ENCODE results near the gene KCNC1. TPM values are rescaled to one million over a fixed set of nuclear protein-coding genes. Genes with fewer than 3 reads are reported as not detected.

Gene KCNC1
- total and polyA plus RNA-seq, 2 donors (not counting 1 experiment from before 2014, with no cell fraction given): under 0.01 TPM; not detected in 1

DNA sequence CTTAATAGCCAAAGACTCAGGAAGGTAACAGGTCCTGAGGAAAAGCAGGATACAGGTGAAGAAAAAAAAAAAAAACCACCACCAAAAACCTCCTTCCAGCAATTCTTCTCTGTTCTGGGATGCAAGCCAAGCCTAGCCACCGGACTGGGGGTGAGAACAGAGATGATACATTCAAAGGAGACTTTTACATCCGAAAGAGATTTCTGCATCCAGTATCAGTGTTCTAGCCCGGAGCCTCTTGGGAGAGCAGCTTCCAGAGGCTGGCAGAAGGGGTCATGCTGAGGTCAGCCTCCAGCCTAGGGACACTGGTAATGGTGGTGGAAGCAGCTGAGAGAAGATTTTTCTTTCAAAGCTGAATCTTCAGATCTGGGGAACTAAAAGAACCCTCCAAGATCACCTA, 76.2 kb downstream of the KCNC1 start:
- Histone ChIP-seq H3K79me2 (ENCODE audit: control insufficient read depth, insufficient read depth, low read length) (no peaks in the 10 kb centered on the region), H3K9ac (ENCODE audit: insufficient read depth, low read length) (no peak overlapping the region), H3K9me3 (ENCODE audit: control insufficient read depth, insufficient read depth, low read depth, low read length) (no peaks in the 10 kb centered on the region), H3K4me3 (replicated peaks in 1 of 4; ENCODE audit: control extremely low read depth in 1 of 4, insufficient read depth in 1 of 4, low read depth in 3 of 4, low read length in 4 of 4) (no peak overlapping the region), H3K27ac (ENCODE audit: insufficient read depth, low read length) (no peak overlapping the region), H3K27me3 (ENCODE audit: control insufficient read depth, insufficient read depth, low read length) (no peaks in the 10 kb centered on the region), H3K4me2 (ENCODE audit: extremely low read depth, insufficient read depth, low read length) (no peak overlapping the region), H4K20me1 (ENCODE audit: control insufficient read depth, extremely low read depth, insufficient read depth, low read length) (no peaks in the 10 kb centered on the region), H3K4me1 (ENCODE audit: control insufficient read depth, extremely low read depth, insufficient read depth, low read length) (no peaks in the 10 kb centered on the region), H3K36me3 (ENCODE audit: control insufficient read depth, insufficient read depth, low read length) (no peaks in the 10 kb centered on the region), H2AFZ (ENCODE audit: low read length) (no peak overlapping the region)
- DNase-seq (ENCODE audit: low read depth in 2 of 2): peak; percentile 33 to 62
- TF ChIP-seq EZH2 (IDR thresholded peaks at IDR 0.05; ENCODE audit: low read length, missing control alignments): no peak
- TF ChIP-seq, protein P1, sequence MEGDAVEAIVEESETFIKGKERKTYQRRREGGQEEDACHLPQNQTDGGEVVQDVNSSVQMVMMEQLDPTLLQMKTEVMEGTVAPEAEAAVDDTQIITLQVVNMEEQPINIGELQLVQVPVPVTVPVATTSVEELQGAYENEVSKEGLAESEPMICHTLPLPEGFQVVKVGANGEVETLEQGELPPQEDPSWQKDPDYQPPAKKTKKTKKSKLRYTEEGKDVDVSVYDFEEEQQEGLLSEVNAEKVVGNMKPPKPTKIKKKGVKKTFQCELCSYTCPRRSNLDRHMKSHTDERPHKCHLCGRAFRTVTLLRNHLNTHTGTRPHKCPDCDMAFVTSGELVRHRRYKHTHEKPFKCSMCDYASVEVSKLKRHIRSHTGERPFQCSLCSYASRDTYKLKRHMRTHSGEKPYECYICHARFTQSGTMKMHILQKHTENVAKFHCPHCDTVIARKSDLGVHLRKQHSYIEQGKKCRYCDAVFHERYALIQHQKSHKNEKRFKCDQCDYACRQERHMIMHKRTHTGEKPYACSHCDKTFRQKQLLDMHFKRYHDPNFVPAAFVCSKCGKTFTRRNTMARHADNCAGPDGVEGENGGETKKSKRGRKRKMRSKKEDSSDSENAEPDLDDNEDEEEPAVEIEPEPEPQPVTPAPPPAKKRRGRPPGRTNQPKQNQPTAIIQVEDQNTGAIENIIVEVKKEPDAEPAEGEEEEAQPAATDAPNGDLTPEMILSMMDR (conservative IDR thresholded peaks at IDR 0.05 in 1 of 2, IDR thresholded peaks at IDR 0.05 in 1 of 2; ENCODE audit: low read depth in 1 of 2, low read length in 2 of 2): no peak

DNA sequence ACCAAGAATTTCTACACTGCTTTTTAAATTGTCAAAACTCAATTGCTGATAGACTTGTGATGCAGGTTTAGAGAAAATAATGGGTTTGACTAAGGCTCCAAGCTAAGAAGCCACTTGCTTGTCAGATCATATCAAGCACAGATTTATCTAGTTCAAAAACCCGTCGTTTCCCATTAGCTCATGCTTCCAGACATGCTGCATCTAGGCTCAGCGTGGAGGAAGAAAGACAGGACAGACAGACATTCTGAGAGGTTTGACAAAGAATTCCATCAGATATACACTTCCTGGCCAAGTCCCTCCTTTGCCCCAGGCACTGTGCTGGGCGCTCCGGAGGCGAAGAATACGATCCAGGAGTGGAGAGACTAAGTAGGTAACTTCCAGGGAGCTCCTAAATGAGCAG, 76.8 kb downstream of the KCNC1 start:
- Histone ChIP-seq H3K27me3 (ENCODE audit: control insufficient read depth, insufficient read depth, low read length) (no peaks in the 10 kb centered on the region), H3K36me3 (ENCODE audit: control insufficient read depth, insufficient read depth, low read length) (no peaks in the 10 kb centered on the region), H2AFZ (ENCODE audit: low read length) (no peak overlapping the region), H3K27ac (ENCODE audit: insufficient read depth, low read length) (no peak overlapping the region), H3K4me2 (ENCODE audit: extremely low read depth, insufficient read depth, low read length) (no peak overlapping the region), H3K79me2 (ENCODE audit: control insufficient read depth, insufficient read depth, low read length) (no peaks in the 10 kb centered on the region), H4K20me1 (ENCODE audit: control insufficient read depth, extremely low read depth, insufficient read depth, low read length) (no peaks in the 10 kb centered on the region), H3K4me1 (ENCODE audit: control insufficient read depth, extremely low read depth, insufficient read depth, low read length) (no peaks in the 10 kb centered on the region), H3K9me3 (ENCODE audit: control insufficient read depth, insufficient read depth, low read depth, low read length) (no peaks in the 10 kb centered on the region), H3K4me3 (replicated peaks in 1 of 4; ENCODE audit: control extremely low read depth in 1 of 4, insufficient read depth in 1 of 4, low read depth in 3 of 4, low read length in 4 of 4) (no peak overlapping the region), H3K9ac (ENCODE audit: insufficient read depth, low read length) (no peak overlapping the region)
- TF ChIP-seq EZH2 (IDR thresholded peaks at IDR 0.05; ENCODE audit: low read length, missing control alignments): no peak
- TF ChIP-seq, protein P1 (conservative IDR thresholded peaks at IDR 0.05 in 1 of 2, IDR thresholded peaks at IDR 0.05 in 1 of 2; ENCODE audit: low read depth in 1 of 2, low read length in 2 of 2): no peak
- DNase-seq (ENCODE audit: low read depth in 2 of 2): no peak

DNA sequence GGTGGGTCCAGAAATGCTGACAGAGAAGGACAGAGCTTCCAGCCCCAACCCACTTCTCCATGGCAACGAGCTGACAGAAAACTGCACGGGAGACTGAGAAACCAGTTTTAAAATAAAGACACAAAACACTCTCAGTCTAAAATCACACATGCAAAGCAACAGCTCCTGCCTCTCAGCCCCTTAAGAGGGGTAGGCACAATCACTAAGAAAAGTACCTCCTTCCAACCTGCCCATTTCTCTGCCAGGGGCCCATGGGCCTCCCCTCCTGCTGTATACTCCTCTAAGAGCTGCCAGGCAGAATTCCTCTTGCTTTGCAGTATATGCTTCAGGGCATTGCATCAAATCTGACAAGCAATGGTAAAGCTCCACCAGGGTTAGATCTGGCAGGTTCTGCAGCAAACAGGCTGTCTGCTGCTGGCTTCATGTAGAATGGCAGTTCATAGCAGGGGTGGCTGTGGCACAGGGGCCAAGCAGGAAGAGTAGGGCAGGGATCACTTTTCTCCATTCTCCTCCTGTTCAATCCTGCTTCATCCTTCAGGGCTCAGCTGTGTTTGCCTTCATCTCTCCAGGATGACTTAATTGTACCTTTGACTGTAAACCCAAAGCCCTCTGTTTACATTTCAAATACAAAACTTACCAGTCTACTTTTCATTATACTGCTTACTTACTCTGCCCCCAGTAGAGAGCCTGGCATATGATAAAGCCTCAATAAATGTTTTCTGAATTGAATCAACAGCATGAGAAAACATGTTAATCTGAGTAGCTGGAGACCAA, 77.7 kb downstream of the KCNC1 start:
- Histone ChIP-seq H3K9ac (ENCODE audit: insufficient read depth, low read length) (no peak overlapping the region), H3K4me2 (ENCODE audit: extremely low read depth, insufficient read depth, low read length) (no peak overlapping the region)

More for the DNA sequence above, 77.7 kb downstream of the KCNC1 start:
- Histone ChIP-seq H3K9me3 (ENCODE audit: control insufficient read depth, insufficient read depth, low read depth, low read length) (no peaks in the 10 kb centered on the region), H3K4me1 (ENCODE audit: control insufficient read depth, extremely low read depth, insufficient read depth, low read length) (no peaks in the 10 kb centered on the region), H3K79me2 (ENCODE audit: control insufficient read depth, insufficient read depth, low read length) (no peaks in the 10 kb centered on the region), H2AFZ (ENCODE audit: low read length) (no peak overlapping the region), H4K20me1 (ENCODE audit: control insufficient read depth, extremely low read depth, insufficient read depth, low read length) (no peaks in the 10 kb centered on the region), H3K4me3 (replicated peaks in 1 of 4; ENCODE audit: control extremely low read depth in 1 of 4, insufficient read depth in 1 of 4, low read depth in 3 of 4, low read length in 4 of 4) (no peak overlapping the region), H3K36me3 (ENCODE audit: control insufficient read depth, insufficient read depth, low read length) (no peaks in the 10 kb centered on the region), H3K27me3 (ENCODE audit: control insufficient read depth, insufficient read depth, low read length) (no peaks in the 10 kb centered on the region), H3K27ac (ENCODE audit: insufficient read depth, low read length) (no peak overlapping the region)
- DNase-seq (ENCODE audit: low read depth in 2 of 2): no peak
- no peak for TF ChIP-seq EZH2 (IDR thresholded peaks at IDR 0.05; ENCODE audit: low read length, missing control alignments)
